ENCODE data around the gene RYK. TPM values are rescaled to one million over a fixed set of nuclear protein-coding genes. Genes with fewer than 3 reads are reported as not detected.
"Not testable (repeated sequence)": the region's sequence is repeated elsewhere in the genome, so short reads cannot be mapped to it uniquely, and the experiment has no call there.

Gene RYK
- total RNA-seq, 1 donor from 2014 or later = 136 TPM

DNA sequence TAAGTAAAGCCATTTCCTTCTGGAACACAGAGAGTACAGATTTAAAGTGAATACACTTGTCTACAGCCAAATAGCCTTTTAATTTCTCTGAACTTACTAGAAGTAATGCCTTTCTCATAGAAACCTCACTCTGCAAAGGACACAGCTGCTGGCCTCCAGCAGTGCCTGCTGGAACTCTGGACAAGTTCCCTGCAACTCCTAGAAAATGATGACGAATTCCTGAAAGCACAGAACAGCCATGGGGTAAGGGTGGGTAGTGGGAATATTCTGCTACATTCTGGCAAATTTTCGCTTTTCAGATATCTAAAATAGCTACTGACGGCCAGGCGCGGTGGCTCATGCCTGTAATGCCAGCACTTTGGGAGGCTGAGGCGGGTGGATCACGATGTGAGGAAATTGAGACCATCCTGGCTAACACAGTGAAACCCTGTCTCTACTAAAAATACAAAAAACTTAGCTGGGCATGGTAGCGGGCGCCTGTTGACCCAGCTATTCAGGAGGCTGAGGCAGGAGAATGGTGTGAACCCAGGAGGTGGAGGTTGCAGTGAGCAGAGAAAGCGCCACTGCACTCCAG is 34.4 kb downstream of the RYK start:
- DNase-seq = no peak

DNA sequence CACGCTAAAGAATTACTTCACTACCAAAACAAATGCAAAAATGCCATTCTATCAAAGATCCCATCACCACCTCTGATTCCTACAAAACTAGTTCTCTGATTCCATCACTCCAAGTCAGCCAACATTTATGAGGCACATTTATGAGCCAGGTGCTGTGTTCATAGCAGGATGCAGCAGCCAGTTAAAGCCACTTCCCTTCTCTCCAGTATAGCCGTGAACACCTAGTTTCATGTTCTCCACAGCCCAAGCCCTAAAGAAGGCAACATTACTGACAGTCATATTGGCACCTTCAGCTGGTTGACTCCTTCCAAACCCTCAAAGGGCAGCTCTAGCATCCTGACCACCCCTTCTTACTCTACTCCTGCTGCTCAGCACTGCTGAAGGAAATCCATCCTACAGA is 36.4 kb downstream of the RYK start:
- DNase-seq = no peak

DNA sequence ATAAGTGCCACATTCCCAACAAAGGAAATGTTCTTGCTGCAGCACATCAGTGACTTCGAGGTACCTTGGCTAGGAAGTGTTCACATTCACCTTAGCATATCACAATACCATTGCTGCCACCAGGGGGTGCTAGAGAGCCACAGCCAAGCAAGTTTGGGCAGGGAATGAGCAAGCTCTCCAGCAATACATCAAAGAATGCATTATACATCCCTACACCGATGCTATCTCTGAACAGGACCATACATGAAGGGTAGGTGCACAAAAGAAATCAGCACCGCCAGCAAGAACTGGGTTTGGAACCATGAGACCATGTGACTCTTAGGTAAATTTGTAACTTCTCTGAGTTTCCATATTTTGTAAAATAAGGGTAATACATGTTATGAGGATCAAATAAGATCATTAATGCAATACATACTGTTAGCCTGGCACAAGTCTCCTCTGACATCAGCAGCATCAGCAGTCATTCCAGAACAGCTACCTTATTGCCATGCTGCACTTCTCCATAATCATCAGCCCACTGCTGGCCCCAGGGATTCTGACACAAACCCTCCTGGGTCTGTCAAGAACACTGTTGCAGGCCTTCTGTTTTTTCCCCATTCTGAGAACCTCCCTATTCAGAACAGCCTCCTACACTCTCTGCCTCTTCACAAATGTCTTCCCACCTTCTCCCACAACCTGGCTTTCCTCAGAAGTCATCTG is 37.5 kb downstream of the RYK start:
- DNase-seq = peak; percentile 69

DNA sequence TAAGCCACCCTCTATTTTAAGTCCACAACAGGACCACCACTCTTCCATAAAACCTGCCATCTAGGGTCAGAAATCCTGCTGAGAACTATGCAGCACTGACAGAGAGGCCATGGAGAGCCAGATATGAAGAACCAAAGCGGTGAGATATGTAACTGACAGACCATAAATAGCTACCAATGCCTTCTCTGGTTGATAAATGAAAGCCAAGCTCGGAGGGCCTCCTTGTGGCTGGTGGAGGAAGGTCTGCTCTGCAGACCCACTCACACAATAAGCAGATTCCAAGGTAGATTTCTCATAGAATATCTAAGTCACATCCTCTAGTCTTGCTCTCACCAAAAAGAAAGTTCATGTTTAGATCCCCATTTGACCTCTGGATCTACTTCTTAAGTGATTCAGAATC is 38.9 kb downstream of the RYK start:
- DNase-seq = no peak

DNA sequence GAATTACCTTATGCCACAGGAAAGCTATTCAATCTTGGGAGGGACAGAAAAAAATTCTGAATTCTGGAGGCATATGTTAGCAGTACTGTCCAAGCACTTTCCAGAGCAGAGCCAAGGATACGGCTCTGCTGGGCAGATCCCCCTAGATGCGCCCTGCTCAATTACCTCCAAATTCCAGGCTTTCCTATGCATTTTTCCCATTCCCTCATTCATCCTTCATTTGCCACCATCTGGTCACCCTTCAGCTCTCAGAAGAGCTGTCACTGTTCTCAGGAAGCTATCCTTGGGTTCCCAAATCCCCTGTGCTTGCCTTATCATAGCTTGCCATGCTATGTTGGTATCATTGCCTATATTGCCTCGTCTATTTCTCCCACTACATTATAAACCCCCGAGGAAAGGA is 45.2 kb downstream of the RYK start:
- DNase-seq = no peak

DNA sequence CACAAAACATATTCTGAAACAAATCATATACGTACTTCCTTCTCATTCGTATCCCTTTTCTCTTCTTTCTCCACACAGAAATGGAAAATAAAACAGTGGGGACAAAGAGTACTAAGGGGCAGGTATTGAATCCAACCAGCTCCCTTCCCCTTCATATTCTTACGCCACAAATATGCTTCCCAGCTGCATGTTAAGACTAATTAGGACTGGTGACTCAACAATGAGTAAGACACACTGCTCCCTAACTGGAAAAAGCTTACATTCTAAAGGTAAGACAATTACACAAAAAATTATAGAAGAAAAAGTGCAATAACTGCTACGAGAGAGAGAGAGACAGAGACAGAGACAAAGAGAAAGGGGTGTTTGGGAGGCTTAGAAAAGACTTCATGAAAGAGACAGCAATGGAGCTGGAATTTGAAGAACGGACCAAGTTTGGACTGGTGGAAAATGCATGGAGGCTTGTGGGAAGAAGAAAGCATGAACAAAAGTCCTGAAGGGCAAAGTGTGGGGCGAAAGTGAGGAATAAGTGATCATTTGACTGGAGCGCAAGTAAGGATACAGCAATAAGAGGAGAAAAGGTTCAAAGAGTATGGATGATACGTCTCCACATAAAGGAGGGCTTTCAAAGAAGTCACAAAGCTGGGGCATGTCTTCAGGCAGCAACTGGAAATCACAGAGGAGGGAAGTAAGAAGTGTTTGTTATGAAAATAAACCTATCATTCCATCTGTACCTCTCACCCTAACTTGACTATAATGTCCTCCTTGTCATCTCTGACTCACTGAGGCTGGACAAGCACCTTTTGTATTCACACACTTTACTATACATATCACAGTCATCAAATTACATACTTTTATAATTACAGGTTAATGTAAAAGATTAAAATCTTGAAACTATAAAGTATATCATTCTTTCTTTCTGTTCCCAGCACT is 49.2 kb downstream of the RYK start:
- no peak for DNase-seq

DNA sequence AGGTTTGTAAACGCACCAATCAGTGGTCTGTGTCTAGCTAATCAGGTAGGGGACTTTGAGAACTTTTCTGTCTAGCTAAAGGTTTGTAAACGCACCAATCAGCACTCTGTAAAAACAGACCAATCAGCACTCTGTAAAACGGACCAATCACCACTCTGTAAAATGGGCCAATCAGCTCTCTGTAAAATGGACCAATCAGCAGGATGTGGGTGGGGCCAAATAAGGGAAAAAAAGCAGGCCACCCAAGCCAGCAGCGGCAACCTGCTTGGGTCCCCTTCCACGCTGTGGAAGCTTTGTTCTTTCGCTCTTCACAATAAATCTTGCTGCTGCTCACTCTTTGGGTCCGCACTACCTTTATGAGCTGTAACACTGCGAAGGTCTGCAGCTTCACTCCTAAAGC is 50.8 kb downstream of the RYK start:
- not testable (repeated sequence) for DNase-seq

DNA sequence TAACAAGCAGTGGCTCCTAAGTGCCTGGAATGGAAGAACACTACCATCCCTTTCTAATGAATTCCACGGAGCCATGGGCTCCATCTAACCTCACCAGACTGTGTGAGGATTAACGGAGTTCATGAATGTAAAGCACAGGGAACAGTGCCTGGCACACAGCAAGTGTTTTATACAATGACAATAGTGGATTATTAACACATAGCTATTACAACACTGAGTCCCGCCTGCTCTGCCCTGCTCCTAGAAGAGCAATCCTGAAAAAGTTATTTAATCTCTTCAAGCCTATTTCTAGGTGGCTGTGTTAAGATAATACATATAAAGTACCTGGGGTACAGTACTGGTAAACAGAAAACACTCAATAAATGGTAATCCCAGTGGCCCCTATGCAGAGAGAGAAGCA is 51.4 kb downstream of the RYK start:
- DNase-seq = no peak

DNA sequence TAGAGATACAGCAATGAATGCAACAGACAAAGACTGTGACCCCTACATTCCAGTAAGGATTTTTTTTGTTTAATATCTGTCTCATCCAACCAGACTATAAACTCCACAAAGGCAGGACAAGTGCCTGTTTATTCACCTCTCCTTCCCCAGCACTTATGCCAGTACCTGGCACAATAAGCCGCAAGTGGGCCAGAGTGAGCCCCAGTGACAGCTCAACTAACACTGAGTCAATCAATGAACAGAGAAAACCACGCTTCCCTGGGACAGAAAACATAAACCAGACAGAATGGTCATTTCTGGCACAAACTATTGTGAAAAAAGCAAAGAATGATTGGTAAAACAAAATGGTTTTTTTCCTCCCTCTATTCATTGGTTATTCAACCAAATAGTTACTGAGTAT is 52.2 kb downstream of the RYK start:
- no peak for DNase-seq

DNA sequence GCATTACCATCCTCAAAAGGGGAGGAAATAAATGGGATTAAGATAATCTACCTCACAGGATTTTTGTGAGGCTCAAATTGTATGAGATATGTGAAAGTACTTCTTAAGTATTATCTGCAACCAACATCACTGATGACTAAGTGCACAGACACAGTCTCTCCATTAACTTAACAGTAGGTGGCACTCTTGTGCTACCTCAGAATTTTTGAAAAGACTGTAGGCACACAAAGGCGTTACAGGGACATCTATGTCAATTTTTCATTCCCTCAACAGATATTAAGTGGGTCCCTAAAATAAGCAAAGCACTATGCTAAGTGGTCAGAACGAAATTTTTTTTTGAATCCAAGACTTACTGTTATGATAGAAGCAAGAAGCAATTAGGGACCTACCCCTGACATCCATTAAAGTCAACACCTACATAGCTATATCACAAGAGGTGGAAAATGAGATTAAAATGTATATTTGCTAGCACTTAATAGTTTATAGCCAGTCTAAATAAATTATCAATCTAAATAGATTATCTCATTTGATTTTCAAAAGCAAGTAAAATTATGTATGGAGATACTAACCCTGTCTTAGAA is 52.9 kb downstream of the RYK start:
- no peak for DNase-seq

DNA sequence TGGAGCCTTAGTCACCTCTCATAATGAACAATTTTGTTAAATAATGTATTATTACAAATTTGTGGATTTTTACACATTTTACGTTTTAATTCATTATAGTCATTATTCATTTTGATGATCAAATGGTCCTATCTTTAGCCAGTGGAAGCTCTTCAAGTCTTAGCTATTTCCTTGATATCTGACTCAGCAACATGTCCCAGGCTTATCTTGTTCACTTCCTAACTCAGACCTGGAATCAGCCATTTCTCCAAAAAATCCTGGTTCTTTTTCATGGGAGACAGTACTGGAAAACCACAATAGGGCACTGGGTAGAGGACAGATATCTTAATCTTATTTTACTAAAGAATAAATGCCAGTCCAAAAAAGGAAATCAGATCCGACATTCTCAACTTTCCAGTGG is 56.4 kb downstream of the RYK start:
- no peak for DNase-seq

DNA sequence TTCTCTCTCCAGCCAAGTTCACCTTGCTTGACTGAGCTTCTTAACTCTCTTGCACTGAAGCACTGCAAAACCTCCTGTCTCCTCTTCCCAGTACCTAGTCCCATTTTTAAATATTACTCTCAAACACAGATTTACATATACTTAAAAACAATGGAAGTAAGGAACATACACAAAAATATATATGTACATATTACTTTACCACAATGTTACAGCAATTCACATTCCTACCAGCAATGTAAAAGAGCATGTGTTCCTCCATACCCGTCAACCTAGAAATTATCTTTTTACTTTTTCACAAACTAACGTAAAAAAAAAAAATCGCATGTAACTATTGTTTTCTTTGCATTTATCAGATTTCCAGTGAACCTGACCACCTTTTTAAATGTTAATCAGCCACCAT is 60.4 kb downstream of the RYK start:
- no peak for DNase-seq

DNA sequence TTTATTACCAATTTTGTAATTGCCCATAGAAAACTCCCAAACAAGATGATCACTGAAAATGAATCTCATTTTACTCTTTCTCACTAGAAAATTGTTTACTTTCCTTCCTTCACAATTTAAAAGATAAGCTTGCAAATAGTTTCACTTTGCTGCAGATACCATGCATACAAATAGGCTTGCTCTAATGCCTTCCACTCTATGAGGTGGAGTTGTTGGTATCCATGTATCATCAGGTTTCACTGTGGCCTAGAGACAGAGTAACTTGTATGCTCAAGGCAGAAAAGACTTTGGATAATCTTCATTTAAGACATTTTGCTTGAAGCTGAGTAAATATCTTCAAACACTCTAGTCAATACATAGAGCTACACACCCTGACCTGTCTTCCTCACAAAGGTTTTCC is 60.8 kb downstream of the RYK start:
- DNase-seq = no peak

DNA sequence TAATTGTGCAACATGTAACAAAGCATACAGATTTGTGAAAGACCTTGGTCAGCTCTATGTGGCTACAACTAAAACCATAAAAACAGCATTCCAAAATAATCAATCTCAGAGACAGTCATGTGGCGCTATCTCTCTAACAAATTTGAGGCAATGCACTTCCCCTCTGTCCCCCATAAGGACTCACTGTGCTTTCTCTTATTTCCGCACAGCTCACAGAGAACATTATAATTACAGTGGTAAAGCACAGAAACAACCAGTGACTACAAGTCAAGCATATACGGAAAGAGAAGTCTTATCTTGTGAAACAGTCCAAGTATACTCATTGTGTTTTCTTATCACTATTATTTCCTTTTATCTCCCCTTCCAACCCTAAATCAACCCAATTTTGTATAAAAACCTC is 64.3 kb downstream of the RYK start:
- no peak for DNase-seq

DNA sequence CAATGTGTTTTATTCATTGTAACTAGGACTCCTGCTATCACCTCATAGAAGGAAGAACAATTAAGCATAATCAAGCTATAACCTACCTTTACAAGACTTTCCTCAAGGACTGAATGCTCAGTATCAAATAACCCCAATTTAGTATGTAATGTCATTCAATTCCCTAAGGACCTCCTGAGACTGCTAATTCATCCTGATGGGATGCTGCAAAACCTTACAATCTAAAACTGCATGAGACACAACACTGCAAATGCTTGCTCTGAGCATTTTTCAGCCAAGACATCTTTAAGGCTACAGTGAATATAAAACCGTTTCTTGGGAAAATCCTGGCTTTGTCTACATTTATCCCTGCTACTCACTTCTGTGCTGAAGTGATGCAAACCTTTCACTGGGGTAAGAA is 69.9 kb downstream of the RYK start:
- DNase-seq = no peak

DNA sequence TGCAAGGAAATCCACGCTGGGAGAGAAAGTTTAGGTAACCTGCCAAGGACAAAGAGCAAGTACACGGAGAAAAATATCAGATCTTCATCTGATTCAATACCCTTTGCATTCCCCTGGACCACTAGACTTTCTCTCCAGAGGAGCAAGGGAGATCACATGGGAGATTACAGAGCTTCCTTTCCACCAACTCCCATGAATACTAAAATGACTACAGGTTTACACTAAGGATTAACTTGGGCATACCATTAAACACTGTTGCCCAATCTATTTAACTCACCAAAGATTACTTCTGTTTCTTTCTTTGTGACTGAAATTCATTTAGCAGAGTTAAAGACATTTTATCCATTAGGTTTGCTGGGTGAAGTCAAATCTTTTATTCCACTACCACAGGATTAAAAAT is 71.2 kb downstream of the RYK start:
- no peak for DNase-seq

DNA sequence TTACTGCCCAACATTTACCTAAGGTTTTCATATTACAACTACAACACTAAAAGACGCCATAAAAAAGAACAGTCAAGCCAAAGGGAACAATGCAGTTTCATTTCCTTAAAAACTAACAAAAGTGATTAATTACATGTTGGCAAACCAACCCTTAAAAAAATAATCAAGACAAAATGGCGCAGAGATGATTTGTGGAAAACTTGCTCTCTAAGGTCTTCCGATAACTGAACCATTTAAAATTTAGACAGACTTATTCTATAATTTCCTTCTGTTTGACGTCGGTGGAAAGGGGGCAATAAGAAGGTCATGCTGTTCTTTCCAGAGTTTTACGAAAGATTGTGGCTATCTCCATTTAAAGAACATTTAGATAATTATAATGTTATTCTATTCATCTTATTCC is 87.6 kb downstream of the RYK start:
- DNase-seq = no peak

DNA sequence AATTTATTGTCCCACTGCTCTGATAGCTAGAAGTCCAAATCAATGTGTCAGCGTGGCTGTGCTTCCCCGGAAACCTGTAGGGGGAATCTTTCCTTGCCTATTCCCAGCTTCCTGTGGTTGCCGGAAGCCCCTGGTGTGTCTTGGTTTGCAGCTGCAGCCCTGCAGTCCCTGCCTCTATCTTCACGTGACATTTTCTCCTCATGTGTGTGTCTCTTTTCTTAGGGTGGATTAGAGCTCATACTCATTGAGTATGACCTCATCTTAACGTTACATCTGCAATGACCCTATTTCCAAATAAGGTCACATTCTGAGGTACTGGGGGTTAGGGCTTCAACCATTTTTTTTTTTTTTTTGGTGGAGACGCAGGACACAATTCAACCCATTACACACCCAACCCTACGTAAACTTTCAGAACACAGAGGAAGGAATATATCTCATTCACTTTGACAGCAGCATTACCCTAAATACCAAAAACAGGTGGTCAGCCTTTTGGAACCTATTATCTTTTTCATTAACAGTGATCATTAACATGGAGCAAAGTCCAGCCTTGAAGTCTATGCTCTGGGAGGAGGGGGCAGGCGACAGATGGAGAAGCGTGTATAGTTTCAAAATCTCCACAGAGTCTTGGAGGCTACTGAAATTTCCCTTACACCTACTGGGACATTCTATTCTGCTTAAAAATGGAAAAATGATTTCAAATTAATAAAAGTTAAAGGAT is 88.6 kb downstream of the RYK start:
- no peak for DNase-seq

DNA sequence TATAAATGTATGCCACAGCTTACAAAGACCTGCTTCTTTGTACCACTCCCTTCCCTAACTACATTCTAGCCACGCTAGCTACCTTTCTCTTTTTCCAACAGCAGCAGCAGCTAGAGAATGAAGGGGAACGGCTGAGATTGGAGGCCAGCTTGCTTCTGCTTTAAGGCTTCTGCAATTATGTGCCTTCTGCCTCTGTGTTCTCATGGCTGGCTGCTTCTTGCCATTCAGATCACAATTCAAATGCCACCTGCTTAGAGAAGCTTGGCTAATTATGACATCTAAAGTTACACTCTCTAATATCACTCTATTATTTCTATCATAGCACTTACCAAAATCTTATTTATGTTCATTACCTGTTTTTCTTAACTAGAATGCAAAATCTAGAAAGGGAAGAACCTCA is 95.2 kb downstream of the RYK start:
- DNase-seq = no peak

DNA sequence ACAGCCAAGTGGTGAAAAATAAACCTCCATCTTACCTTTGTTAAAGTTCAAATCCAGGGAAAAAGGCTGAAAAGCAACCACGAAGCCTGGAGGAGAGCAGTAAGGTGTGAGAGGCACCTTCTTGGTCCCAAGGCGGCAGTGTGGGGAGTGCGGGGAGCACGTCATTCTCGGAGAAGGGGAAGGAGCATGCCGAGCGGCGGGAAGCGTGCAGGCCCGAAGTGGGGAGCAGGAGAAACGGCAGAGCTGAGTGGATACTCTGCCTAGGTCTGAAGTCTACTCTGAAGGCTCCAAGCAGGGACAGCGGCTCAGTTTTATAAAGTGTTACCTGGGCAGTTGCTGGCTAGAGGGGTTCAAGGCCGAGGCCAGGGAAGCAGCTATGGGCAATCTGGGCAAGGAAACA is 96.9 kb downstream of the RYK start:
- no peak for DNase-seq

DNA sequence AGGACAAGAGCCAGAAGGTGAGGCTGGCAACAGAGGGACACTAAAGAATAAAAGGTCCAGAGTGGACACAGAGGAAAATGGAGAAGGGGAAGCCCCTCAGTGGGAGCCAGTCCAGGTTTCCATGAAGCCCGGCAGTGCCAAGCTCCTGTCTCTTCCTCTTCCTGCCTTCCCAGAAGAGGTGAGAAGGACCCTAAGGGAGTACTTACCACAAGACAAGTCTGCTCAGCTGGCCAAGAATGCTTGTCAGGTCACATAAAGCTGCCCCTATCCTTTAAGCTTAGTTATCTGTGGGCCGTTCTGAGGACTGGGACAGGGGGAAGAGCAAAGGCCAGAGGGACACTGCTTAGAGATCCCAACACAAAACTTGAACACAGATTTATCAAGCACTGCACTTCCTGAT is 100.2 kb downstream of the RYK start:
- no peak for DNase-seq

DNA sequence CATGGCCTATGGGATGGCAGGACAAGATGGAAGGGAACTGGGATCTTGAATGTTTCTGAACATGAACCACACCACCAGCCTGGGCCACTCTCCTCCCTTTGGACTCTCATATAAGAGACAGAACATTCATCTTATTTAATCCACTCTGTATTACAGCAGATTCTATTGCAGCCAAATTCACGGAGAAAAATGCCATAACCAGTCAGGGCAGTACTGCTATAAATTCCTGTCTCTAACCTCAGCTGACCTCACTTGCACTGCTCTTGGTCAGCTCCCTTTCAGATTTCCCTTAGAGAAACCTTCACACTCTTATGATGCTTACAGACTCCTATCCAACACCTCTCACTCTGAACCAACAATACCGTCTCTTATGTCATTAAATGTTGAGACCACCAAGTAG is 101.4 kb downstream of the RYK start:
- no peak for DNase-seq

DNA sequence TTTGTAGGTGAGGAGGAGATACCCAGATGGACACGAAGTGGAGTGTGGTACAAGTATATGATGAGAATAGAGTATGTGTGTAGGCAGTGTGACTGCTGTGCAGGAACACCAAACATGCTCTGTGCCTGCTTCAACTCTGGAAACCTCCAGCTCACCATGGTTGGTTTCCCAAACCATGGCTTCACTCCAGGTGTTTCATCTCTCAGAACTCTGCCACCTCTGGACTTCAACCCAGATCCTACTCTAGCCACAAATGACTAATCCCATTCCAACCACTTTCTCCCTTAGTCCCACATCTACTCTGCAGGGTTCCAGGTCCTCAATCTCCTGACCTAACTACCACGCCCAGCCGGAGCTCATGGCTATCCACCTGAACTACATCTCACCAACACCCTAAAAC is 102.1 kb downstream of the RYK start:
- no peak for DNase-seq
